ENCODE results near the gene BHLHE41. TPM values are rescaled to one million over a fixed set of nuclear protein-coding genes. Genes with fewer than 3 reads are reported as not detected.

The BHLHE41 gene
- total RNA-seq, 1 experiment from 2014 or later = 81.0 TPM

DNA sequence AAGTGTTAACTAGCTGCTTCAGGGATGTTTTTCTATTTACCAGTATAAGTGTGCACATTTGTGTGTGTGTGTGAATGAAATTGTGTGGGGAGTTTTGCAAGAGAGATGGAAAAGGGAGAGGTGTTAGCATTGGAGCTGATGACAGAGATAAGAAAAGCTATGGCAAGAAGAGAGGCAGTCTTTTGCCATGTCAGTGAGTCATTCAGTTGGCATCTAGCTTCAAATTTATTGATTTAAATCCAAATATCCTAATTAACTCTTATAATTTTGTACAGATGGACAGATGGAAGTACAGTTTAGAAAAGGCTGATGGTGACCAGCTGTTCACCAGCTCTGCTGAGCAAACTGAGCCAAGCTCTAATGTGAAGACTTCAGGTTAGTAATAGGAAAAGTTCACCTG lies 3.3 kb upstream of the BHLHE41 start:
- BruUV-seq (replicated peaks) = no TSS peak
- H3K27me3 ChIP-seq (ENCODE audit: low read length) = no peaks in the 10 kb centered on the region
- peaks cover 8% of the 10 kb centered on the region for H3K36me3 ChIP-seq (ENCODE audit: low read depth, low read length)
- H3K4me3 ChIP-seq (ENCODE audit: low read length) = no peak overlapping the region
- POLR2A ChIA-PET (ENCODE audit: unreplicated experiment) = interaction anchor here (0.5 to 1.0 kb wide), 5 partner anchors 10 to 305 kb away, joined by 3 to 5 read pairs (median 3); no protein-coding TSS in a partner anchor
- peaks cover 9% of the 10 kb centered on the region for H3F3A ChIP-seq (ENCODE audit: low read length, unreplicated experiment)
- no peak overlapping the region for H3K9ac ChIP-seq (ENCODE audit: low read length)
- intact Hi-C loops (cut with micrococcal nuclease) = no loop called here
- H4K20me1 ChIP-seq (ENCODE audit: low read length) = no peaks in the 10 kb centered on the region
- peaks cover 21% of the 10 kb centered on the region for H3K4me1 ChIP-seq (ENCODE audit: insufficient read depth, low read length)
- no peak overlapping the region for H2AFZ ChIP-seq (ENCODE audit: low read length)
- peak overlapping the region; percentile 92 for H3K4me2 ChIP-seq (ENCODE audit: low read length)
- peaks cover 36% of the 10 kb centered on the region for H3K79me2 ChIP-seq (ENCODE audit: low read length)
- ATAC-seq = no peak
- H3K9me2 ChIP-seq (replicated peaks; ENCODE audit: low read length) = no peaks in the 10 kb centered on the region
- CTCF ChIA-PET = interaction anchor here (0.7 to 1.1 kb wide), 5 partner anchors 25 to 769 kb away, joined by 3 to 7 read pairs (median 3); no protein-coding TSS in a partner anchor
- TF ChIP-seq, protein P1, sequence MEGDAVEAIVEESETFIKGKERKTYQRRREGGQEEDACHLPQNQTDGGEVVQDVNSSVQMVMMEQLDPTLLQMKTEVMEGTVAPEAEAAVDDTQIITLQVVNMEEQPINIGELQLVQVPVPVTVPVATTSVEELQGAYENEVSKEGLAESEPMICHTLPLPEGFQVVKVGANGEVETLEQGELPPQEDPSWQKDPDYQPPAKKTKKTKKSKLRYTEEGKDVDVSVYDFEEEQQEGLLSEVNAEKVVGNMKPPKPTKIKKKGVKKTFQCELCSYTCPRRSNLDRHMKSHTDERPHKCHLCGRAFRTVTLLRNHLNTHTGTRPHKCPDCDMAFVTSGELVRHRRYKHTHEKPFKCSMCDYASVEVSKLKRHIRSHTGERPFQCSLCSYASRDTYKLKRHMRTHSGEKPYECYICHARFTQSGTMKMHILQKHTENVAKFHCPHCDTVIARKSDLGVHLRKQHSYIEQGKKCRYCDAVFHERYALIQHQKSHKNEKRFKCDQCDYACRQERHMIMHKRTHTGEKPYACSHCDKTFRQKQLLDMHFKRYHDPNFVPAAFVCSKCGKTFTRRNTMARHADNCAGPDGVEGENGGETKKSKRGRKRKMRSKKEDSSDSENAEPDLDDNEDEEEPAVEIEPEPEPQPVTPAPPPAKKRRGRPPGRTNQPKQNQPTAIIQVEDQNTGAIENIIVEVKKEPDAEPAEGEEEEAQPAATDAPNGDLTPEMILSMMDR (conservative IDR thresholded peaks at IDR 0.05; ENCODE audit: low read depth, low read length) = no peak
- H3K27ac ChIP-seq (ENCODE audit: low read length) = no peak overlapping the region
- no peaks in the 10 kb centered on the region for H3K9me3 ChIP-seq (ENCODE audit: low read length)
- peak; percentile 48 for DNase-seq

DNA sequence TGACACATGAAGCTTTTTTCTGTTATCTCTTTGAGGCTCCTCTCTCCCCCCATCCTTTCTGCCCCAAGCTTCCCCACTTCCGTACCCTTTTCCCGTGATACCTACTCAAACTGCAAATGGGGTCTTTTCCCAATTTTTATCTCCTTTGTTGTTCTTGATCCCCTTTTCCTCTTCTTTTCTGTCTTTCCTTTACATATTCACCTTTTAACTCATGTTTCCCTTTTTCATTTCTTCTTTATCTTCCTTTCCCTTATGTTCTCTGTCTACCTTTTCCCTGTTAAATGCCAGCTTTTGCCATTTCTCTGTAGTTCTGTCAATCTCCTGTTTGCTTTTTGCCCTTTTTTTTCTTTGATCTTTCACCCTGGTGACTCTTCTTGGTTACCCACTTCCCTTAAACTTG lies 2.6 kb upstream of the BHLHE41 start:
- ChIA-PET POLR2A (ENCODE audit: unreplicated experiment) (interaction anchor here (0.6 kb wide), 1 partner anchor 37 kb away, joined by 5 read pairs; no protein-coding TSS in a partner anchor), CTCF (interaction anchor here (0.7 to 0.8 kb wide), 4 partner anchors 68 to 770 kb away, joined by 3 to 7 read pairs (median 3); partner anchors contain the start of gene SSPN)
- peak overlapping the region; percentile 79; the same call in 1 of the 2 replicates for H3K9ac ChIP-seq (ENCODE audit: low read length)
- H3K4me3 ChIP-seq (ENCODE audit: low read length) = peak overlapping the region; percentile 77
- H3K9me3 ChIP-seq (ENCODE audit: low read length) = no peaks in the 10 kb centered on the region
- no peak for ATAC-seq
- H3K27ac ChIP-seq (ENCODE audit: low read length) = peak overlapping the region; percentile 89; the same call in 1 of the 2 replicates
- H3K9me2 ChIP-seq (replicated peaks; ENCODE audit: low read length) = no peaks in the 10 kb centered on the region
- TF ChIP-seq EZH2phosphoT487 (IDR thresholded peaks at IDR 0.05; ENCODE audit: borderline replicate concordance, low read length) (no peak), EZH2 (IDR thresholded peaks at IDR 0.05; ENCODE audit: low read length, unreplicated experiment) (no peak)
- TF ChIP-seq, protein P1 (conservative IDR thresholded peaks at IDR 0.05; ENCODE audit: low read depth, low read length) = no peak
- no peaks in the 10 kb centered on the region for H3K27me3 ChIP-seq (ENCODE audit: low read length)
- no peaks in the 10 kb centered on the region for H4K20me1 ChIP-seq (ENCODE audit: low read length)
- DNase-seq = peak; percentile 26
- no peak overlapping the region for H2AFZ ChIP-seq (ENCODE audit: low read length)
- H3K36me3 ChIP-seq (ENCODE audit: low read depth, low read length) = peaks cover 14% of the 10 kb centered on the region
- peaks cover 21% of the 10 kb centered on the region for H3K4me1 ChIP-seq (ENCODE audit: insufficient read depth, low read length)
- intact Hi-C loops (cut with micrococcal nuclease) = loop anchor here (2.0 kb wide), 1 partner anchor 69 kb away; no protein-coding TSS in a partner anchor
- H3K79me2 ChIP-seq (ENCODE audit: low read length) = peaks cover 43% of the 10 kb centered on the region
- peak overlapping the region; percentile 92 for H3K4me2 ChIP-seq (ENCODE audit: low read length)
- no TSS peak for BruUV-seq (replicated peaks)
- H3F3A ChIP-seq (ENCODE audit: low read length, unreplicated experiment) = peaks cover 9% of the 10 kb centered on the region

Measured in PC-3 (cell line).